Measurements from ENCODE around the gene GULP1. TPM values are rescaled to one million over a fixed set of nuclear protein-coding genes. Genes with fewer than 3 reads are reported as not detected.

The GULP1 gene
- total RNA-seq, 1 experiment from 2014 or later: 76.0 TPM

- DNase-seq (ENCODE audit: low read depth, low spot score): no peak
Observed at GRCh38 chr2:188629753-188630527, 338.3 kb downstream of the GULP1 start.

More at GRCh38 chr2:188629753-188630527, 338.3 kb downstream of the GULP1 start:
- H3K9me2 ChIP-seq (ENCODE audit: insufficient read depth): no peaks in the 10 kb centered on the region
- peaks cover 0 to 5% of the 10 kb centered on the region in 2 experiments; a peak in 1 of 4 replicates for H3K4me1 ChIP-seq (ENCODE audit: control insufficient read depth in 1 of 2, insufficient read depth in 2 of 2, low read length in 2 of 2)
- no peak overlapping the region for H2AFZ ChIP-seq (ENCODE audit: low read depth, low read length, poor library complexity, severe bottlenecking)
- H3K9ac ChIP-seq (ENCODE audit: low read length): no peak overlapping the region
- H3K27ac ChIP-seq (ENCODE audit: low read depth, low read length): no peak overlapping the region
- H3K79me2 ChIP-seq (ENCODE audit: insufficient read depth, low read length): no peaks in the 10 kb centered on the region
- no TSS peak for BruUV-seq (replicated peaks)
- H4K20me1 ChIP-seq (ENCODE audit: insufficient read depth): no peaks in the 10 kb centered on the region
- H3K27me3 ChIP-seq (ENCODE audit: insufficient read depth, low read length): no peaks in the 10 kb centered on the region
- no peaks in the 10 kb centered on the region for H3K36me3 ChIP-seq (ENCODE audit: control insufficient read depth in 1 of 2, insufficient read depth in 2 of 2, low read length in 2 of 2)
- H3K4me2 ChIP-seq (ENCODE audit: low read length): no peak overlapping the region
- CTCF ChIA-PET: no interaction called here
- no peak for ATAC-seq
- no peak overlapping the region for H3K4me3 ChIP-seq (replicated peaks in 1 of 2; ENCODE audit: low read depth in 1 of 2, low read length in 2 of 2)
- H3K9me3 ChIP-seq (ENCODE audit: control insufficient read depth in 1 of 2, insufficient read depth in 1 of 2, low read depth in 1 of 2, low read length in 2 of 2): no peaks in the 10 kb centered on the region
- RAD21 ChIA-PET (ENCODE audit: low non-redundant PET in 1 of 2, low total read pairs in 2 of 2, uncharacterized antibody in 2 of 2, unreplicated experiment in 2 of 2): no interaction called here
- POLR2A ChIA-PET: no interaction called here
- intact Hi-C loops (cut with micrococcal nuclease): no loop called here
- TF ChIP-seq JUND (IDR thresholded peaks at IDR 0.05) (no peak), CTCF (IDR thresholded peaks at IDR 0.05 in 2 of 3, conservative IDR thresholded peaks at IDR 0.05 in 1 of 3; ENCODE audit: borderline replicate concordance in 1 of 3, insufficient read depth in 1 of 3, low read depth in 2 of 3, low read length in 2 of 3) (no peak), POLR2AphosphoS5 (IDR thresholded peaks at IDR 0.05; ENCODE audit: low read depth, low read length) (no peak), ZBTB33 (IDR thresholded peaks at IDR 0.05; ENCODE audit: extremely low read depth, insufficient replicate concordance, low read length) (no peak), RAD21 (IDR thresholded peaks at IDR 0.05; ENCODE audit: low read depth) (no peak), FOSL1 (IDR thresholded peaks at IDR 0.05; ENCODE audit: low read depth) (no peak), SP1 (IDR thresholded peaks at IDR 0.05; ENCODE audit: low read depth) (no peak), ZFX (IDR thresholded peaks at IDR 0.05) (no peak), EZH2 (IDR thresholded peaks at IDR 0.05) (no peak)
